ENCODE data around the gene HCAR2.
"Not testable (repeated sequence)": the region's sequence is repeated elsewhere in the genome, so short reads cannot be mapped to it uniquely, and the experiment has no call there.

DNA sequence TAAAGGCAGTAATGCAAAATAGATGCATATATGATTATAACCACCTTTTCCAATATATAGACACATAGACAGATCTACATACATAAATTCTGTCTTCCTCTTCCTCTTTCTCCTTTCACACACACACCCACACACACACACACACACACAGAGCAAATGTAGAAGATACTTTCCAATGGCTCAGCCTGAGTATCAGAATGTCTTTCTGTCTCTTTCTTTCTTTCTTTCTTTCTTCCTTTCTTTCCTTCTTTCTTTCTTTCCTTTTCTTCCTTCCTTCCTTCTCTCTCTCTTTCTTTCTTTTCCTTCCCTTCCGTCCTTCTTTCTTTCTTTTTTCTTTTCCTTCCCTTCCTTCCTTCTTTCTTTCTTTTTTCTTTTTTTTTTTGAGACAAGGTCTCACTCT lies 8.1 kb upstream of the HCAR2 start:
- not testable (repeated sequence) for TF ChIP-seq POLR2AphosphoS5, EP300, CTCF, POLR2A (IDR thresholded peaks at IDR 0.05)
